ENCODE data around the gene UGGT2.

- TF ChIP-seq, protein P1, sequence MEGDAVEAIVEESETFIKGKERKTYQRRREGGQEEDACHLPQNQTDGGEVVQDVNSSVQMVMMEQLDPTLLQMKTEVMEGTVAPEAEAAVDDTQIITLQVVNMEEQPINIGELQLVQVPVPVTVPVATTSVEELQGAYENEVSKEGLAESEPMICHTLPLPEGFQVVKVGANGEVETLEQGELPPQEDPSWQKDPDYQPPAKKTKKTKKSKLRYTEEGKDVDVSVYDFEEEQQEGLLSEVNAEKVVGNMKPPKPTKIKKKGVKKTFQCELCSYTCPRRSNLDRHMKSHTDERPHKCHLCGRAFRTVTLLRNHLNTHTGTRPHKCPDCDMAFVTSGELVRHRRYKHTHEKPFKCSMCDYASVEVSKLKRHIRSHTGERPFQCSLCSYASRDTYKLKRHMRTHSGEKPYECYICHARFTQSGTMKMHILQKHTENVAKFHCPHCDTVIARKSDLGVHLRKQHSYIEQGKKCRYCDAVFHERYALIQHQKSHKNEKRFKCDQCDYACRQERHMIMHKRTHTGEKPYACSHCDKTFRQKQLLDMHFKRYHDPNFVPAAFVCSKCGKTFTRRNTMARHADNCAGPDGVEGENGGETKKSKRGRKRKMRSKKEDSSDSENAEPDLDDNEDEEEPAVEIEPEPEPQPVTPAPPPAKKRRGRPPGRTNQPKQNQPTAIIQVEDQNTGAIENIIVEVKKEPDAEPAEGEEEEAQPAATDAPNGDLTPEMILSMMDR (IDR thresholded peaks at IDR 0.05; ENCODE audit: low read length) = no peak
- no peak for TF ChIP-seq EZH2 (IDR thresholded peaks at IDR 0.05; ENCODE audit: borderline replicate concordance, low read length)
Measured at GRCh38 chr13:95893861-95894260, 159.3 kb downstream of the UGGT2 start.

Data from OCI-LY1 (cell line).